Measurements from ENCODE around the gene SLIT3.

SLIT3 gene

DNA sequence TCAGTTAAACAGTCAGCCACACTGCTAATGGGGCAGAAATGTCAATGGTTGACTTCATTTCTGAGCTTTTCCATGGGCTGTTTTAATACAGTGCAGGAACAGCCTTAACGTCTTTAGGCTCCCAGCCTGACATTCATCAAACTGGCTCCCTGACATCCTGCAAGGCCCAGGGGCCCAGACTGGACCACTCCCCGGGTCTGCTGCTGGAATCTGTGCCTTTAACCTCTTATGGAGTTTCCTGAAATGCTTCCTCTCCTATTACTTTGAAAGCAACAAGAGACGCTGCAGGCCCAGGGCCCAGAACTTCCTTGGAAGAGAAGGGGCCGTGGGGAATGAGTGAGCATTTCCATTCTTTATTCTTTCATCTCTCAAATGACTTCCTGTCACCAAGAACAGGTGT, 504.9 kb downstream of the SLIT3 start:
- no peak for DNase-seq (ENCODE audit: low read depth)

DNA sequence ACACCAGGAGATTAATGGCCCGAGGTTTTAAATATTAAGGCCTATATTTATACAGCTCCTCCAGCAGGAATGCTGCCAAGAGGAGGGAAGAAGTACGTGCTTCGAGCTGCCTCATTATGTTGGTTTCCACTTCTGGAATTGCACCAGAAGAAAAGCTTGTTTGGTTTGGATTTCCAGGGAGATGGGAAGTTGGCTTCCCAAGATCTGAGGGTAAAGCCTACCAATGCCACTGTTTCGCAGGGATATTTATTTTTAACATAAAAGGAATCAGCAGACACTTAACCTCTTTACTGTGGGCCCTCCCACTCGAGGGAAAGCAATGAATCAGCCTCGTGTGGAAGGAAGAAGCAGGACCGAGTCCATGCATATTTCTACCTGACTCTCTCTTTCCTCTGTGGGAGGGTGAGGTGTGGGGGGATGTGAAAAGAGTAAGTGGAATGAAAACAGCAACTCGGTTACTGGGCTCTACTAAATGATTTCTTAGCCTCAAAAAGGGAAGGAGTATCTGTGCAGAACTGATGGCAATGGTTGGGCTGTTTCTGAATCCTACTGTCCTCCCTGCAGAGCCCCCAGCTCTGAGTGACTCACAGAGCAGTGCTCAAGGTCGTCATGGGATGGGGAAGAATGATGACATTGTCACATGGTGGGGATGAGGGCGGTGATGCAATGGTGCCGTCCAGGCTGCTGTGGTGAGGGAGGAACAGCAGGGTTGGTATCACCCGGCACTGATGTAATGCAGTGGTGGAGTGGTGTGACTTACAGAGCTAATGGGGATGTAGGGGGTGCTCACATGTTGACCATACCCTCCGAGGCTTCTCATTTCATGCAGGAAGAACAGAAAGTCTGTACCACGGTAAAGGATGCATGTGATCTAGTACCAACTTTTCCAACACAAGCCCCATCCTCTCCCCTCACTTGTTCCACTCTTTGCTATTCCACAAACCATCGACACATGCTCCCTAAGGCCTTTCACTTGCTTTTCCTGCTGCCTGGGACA, 506.8 kb downstream of the SLIT3 start:
- DNase-seq (ENCODE audit: low read depth): no peak

DNA sequence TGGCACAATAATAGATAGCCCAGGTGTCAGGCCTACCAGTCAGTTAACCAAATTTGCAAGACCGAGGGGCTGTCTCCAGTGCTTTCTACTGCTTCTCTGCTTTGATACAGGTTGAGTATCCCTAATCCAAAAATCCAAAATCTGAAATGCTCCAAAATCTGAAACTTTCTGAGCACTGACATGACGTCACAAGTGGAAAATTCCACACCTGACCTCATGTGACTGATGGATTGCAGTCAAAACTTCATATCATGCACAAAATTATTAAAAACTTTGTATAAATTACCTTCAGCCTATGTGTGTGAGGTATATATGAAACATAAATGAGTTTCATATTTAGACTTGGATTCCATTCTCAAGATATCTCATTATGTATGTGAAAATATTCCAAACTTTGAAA, 508.3 kb downstream of the SLIT3 start:
- DNase-seq (ENCODE audit: low read depth): no peak

DNA sequence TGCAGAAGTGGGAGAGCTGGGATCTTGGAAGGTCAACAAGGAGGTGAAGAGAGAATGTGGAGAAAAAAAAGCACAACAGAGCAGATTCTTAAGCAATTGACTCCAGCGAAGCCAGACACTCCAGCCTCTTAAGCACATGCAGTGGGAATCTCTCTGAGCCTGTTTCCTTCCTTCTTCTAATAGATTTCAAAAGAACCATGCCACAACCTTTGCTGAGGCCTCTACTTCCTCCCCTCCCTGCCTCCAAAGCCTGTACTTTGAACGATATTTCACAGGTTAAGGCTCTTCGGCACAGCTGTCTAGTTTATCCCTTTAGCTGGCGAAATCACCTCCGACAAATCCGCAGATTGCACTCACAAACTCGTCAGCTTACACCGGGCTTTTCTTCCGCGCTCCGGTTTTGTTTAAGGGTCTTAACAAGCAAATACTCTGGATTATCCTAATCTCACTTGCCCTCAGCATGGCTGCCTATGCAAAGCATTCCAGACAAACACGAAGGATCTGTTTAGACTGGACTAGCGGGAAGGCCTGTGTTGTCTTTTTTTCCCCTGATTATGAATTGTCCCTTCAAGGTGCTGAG, 510.2 kb downstream of the SLIT3 start:
- DNase-seq (ENCODE audit: low read depth): no peak

- no peak for DNase-seq (ENCODE audit: low read depth)
Observed at GRCh38 chr5:168790002-168790635, 510.8 kb downstream of the SLIT3 start.

- no peak for DNase-seq (ENCODE audit: low read depth)
Observed at GRCh38 chr5:168788786-168789185, 512.2 kb downstream of the SLIT3 start.

- no peak for DNase-seq (ENCODE audit: low read depth)
Observed at GRCh38 chr5:168788107-168788506, 512.8 kb downstream of the SLIT3 start.

- DNase-seq (ENCODE audit: low read depth): no peak
Observed at GRCh38 chr5:168786147-168786546, 514.8 kb downstream of the SLIT3 start.

DNA sequence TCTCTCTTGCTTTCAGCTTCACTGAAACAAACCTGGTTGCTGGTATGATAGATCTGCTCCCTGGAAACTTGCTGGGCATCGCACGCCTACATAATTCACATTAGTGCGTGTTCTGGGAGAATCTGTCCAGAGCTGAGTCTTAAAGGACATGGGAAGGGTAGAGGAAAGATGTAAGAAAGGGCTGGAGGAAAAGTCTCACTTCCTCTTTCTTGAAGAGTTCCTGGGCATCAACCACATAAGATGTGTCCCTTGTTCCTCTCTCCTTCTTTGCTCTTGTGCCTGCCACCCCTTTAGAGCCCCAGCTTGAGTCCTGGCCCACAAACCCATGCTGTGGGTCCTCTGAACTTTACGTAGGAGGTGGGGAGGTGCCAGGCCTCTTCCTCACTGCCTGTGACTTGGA, 516.5 kb downstream of the SLIT3 start:
- no peak for DNase-seq (ENCODE audit: low read depth)

- DNase-seq (ENCODE audit: low read depth): no peak
Observed at GRCh38 chr5:168781941-168782571, 518.9 kb downstream of the SLIT3 start.

DNA sequence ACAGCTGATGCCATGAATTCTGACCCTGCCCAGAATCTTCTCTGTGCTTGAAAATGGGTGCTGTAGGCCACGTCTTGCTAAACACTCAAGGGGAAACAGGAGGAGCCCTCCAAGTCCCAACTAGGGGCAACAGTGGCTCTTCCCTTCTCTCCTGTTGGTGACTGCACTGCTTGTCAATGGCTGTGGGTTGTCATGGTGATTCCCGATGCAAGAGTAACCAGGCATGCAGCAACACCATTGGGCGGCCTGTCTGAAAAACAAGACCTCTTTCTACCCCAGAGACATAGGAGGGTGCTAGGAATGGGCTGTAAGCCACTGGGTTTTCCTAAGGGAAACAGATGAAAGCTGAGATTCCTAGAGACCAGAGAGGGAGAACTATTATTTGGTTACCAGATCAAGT, 520.1 kb downstream of the SLIT3 start:
- DNase-seq (ENCODE audit: low read depth): no peak

DNA sequence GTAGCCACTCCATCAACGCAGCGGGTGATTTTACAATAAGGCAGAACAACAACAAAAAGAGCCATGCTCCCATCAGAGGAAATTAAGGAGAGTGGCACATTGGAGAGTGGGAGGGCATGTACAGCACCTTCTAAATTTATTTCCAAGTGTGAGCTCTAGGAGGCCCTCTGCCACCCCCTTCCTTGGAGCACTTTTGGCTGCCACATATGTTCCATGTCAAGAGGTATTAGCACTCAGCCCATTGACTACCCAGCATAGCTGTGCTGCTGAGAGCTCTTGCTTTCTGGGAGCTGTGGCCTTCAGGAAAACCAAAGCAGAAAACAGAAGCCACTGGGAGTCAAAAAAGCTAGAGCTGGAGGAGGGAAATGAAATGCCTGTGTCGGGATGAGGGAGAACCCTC, 521.6 kb downstream of the SLIT3 start:
- DNase-seq (ENCODE audit: low read depth): no peak

DNA sequence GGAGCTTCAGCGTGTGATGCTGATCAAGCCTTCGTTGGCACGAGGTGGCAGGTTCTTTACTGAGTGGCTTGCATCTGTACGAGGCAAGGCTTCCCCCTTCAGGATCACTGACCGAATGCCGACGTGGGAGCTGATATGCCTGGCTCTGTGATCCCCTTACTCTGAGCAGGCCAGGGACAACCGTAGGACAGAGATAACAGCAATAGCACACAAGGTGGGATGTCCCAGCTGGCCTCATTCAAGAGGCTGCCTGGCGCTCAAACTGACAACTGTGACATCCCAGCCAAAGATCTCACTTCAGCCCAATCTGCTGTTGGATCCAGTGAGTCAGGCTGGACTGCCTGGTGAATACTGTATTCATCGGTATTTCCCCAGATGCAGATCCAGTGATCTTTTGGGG, 522.4 kb downstream of the SLIT3 start:
- no peak for DNase-seq (ENCODE audit: low read depth)

GRCh38 chr5:168777651-168778050, 523.3 kb downstream of the SLIT3 start:
- no peak for DNase-seq (ENCODE audit: low read depth)

GRCh38 chr5:168776070-168776469, 524.9 kb downstream of the SLIT3 start:
- no peak for DNase-seq (ENCODE audit: low read depth)

GRCh38 chr5:168773226-168773625, 527.7 kb downstream of the SLIT3 start:
- no peak for DNase-seq (ENCODE audit: low read depth)

DNA sequence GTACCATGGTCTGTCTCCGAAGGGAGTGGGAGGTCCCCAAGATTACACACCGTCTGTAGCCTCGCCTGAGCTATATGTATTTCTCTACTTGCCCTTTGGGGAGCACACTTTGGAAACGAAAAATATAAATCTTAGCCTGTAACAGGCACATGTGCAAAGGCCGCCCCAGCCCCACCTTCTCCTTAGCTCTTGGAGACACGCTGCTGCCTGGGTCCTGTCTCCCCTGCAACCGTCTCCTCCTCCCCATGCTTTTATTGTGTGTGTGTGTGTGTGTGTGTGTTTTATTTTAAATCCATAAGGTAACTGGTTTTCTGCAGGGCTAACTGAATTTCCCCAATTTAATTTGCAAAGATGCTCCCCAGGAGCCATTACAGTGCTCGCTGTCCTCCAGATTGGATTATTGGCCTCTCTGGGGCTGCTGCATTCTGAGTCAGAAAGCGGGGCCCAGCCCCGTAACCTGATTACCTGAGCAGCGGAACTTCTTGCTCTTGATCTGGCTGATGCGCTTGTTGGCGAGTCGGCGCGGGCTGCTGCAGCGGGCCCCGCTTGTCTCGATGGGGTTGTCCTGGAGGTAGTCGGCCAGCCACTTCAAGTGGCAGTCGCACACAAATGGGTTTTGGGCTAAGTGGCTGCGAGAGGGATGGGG, 528.5 kb downstream of the SLIT3 start:
- no peak for DNase-seq (ENCODE audit: low read depth)

DNA sequence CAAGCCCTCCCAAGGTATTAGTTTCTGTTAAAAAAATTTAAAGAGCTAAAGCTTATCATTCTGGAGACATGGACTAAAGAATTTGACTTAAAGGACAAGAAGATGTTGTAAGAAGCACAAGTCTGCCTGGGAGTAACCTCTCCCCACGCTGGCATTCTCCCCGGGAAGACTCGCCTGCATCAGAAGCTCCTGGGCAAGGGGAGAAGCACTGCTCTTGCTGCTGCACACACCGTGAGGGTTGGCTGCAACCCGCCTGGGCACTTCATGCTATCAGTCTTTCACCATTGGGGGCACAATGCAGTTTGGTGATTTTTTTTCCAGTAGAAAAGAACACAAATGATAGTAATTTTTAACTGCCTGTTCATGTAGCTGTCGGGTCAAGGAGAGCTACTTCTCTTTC, 529.3 kb downstream of the SLIT3 start:
- DNase-seq (ENCODE audit: low read depth): no peak

- no peak for DNase-seq (ENCODE audit: low read depth)
Observed at GRCh38 chr5:168770996-168771395, 529.9 kb downstream of the SLIT3 start.

- no peak for DNase-seq (ENCODE audit: low read depth)
Observed at GRCh38 chr5:168770036-168770498, 530.9 kb downstream of the SLIT3 start.

DNA sequence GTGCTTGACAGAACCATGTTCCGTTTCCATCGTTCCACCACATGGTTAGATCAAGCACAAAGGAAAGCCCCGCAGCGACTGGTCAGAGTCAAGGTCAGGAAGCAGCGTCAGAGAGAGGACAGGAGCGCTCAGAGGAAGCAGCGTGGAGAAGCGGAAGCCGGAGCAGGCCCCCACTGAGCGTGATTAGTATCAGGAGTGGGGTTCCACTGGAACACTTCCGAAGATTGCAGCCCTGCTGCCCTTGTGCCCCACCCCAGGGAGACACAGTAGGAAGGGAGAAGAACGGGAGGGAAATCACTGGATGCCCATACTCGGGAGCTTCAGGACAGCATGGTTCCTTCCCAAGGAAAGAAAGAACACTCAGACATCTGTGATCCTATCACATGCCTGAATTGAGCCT, 532.8 kb downstream of the SLIT3 start:
- no peak for DNase-seq (ENCODE audit: low read depth)

DNA sequence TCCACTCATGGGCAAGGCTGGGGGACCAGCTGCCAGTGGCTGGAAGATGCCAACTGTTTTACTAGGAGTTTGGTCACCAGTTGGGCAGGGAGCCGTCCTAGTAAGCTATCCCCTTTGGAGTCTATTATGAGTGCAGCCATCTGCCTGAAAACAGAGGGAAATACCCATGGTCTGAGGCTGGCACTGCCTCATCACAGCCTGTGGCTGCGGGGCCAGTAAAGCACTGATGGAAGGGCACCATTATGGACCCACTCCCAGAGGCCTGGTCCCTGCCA, 534.6 kb downstream of the SLIT3 start:
- DNase-seq (ENCODE audit: low read depth): no peak
